H1 (cell line): ENCODE data around the gene LYZ. TPM values are rescaled to one million over a fixed set of nuclear protein-coding genes. Genes with fewer than 3 reads are reported as not detected.

Experiments used
- CTCF ChIA-PET: fragments of 300-600 bp; sonication (Branson Sonifier 250); formaldehyde crosslinking; loops from one replicate; lab custom pipeline; 2021; ENCODE audit not compliant: partially characterized antibody; lab: Charles Lee
- POLR2A ChIA-PET: fragments of 300-600 bp; sonication (Branson Sonifier 250); formaldehyde crosslinking; loops from one replicate; lab custom pipeline; 2021; ENCODE audit warnings: inconsistent platforms; ENCODE audit not compliant: partially characterized antibody; lab: Charles Lee
- DNase-seq, 2 experiments: peaks; one replicate each; pipeline versions ENCODE4 v3.0.0 to v3.0.0-alpha.2; 2010 to 2022; ENCODE audit warnings: low spot score in 2 of 2, low read depth in 1 of 2, mixed read lengths in 1 of 2
- FAIRE-seq: peaks from 2 replicates; lab custom pipeline; 2011; peaks lifted over from hg19 to GRCh38; lab: Jason Lieb, UNC
- H2AFZ ChIP-seq: 2 replicates; pipeline ENCODE4 v1.8.1; 2012; ENCODE audit warnings: low read length, inconsistent platforms
- H2AK5ac ChIP-seq: 2 replicates; pipeline ENCODE4 v1.6.1; 2013; ENCODE audit warnings: low read depth, low read length
- H2BK120ac ChIP-seq: replicated peaks from 2 replicates; pipeline ENCODE3; 2013; ENCODE audit warnings: low read depth, low read length, inconsistent platforms
- H2BK12ac ChIP-seq: 2 replicates; pipeline ENCODE4 v1.6.1; 2013; ENCODE audit warnings: low read depth, low read length
- H2BK15ac ChIP-seq: 2 replicates; pipeline ENCODE4 v1.6.1; 2013; ENCODE audit warnings: low read length
- H2BK20ac ChIP-seq: 2 replicates; pipeline ENCODE4 v1.6.1; 2013; ENCODE audit warnings: low read length
- H2BK5ac ChIP-seq: 2 replicates; pipeline ENCODE4 v1.6.1; 2013; ENCODE audit warnings: low read depth, low read length
- H3K14ac ChIP-seq: 2 replicates; pipeline ENCODE4 v1.6.1; 2013; ENCODE audit warnings: inconsistent platforms; ENCODE audit not compliant: insufficient read length
- H3K18ac ChIP-seq: 2 replicates; pipeline ENCODE4 v1.6.1; 2013; ENCODE audit warnings: low read length; ENCODE audit errors: extremely low read depth
- H3K23ac ChIP-seq: 2 replicates; pipeline ENCODE4 v1.6.1; 2013; ENCODE audit warnings: inconsistent platforms; ENCODE audit not compliant: insufficient read length
- H3K23me2 ChIP-seq: 2 replicates; pipeline ENCODE4 v1.6.1; 2013; ENCODE audit warnings: low read depth, low read length
- H3K27ac ChIP-seq: 2 replicates; pipeline ENCODE4 v1.6.1; 2011; ENCODE audit warnings: low read depth, low read length, inconsistent platforms
- H3K27me3 ChIP-seq, 4 experiments: replicated peaks in 1 of 4; 1 replicate in 1 of 4; 2 replicates in 3 of 4; pipeline versions ENCODE4 v1.6.1 to v1.8.1; 2011 to 2013; ENCODE audit warnings: low read length in 3 of 4, mild to moderate bottlenecking in 3 of 4, inconsistent platforms in 2 of 4, mixed read lengths in 2 of 4, moderate library complexity in 1 of 4; ENCODE audit not compliant: control insufficient read depth in 3 of 4, insufficient read depth in 3 of 4; ENCODE audit errors: extremely low read depth in 1 of 4
- H3K36me3 ChIP-seq, 4 experiments: 2 replicates each; pipeline versions ENCODE4 v1.6.1 to v1.8.1; 2011 to 2013; ENCODE audit warnings: mild to moderate bottlenecking in 4 of 4, low read length in 3 of 4, moderate library complexity in 2 of 4, control low read depth in 1 of 4, inconsistent platforms in 1 of 4; ENCODE audit not compliant: insufficient read depth in 4 of 4, control insufficient read depth in 2 of 4
- H3K4ac ChIP-seq: replicated peaks from 2 replicates; pipeline ENCODE3; 2013; ENCODE audit warnings: low read length, low read depth, mixed read lengths, inconsistent platforms; ENCODE audit not compliant: insufficient read length
- H3K4me1 ChIP-seq, 4 experiments: replicated peaks in 1 of 4; 1 replicate in 1 of 4; 2 replicates in 3 of 4; pipeline versions ENCODE4 v1.6.1 to v1.8.1; 2011 to 2013; ENCODE audit warnings: low read length in 3 of 4, inconsistent platforms in 2 of 4, mixed read lengths in 1 of 4; ENCODE audit not compliant: insufficient read depth in 4 of 4, control insufficient read depth in 3 of 4
- H3K4me2 ChIP-seq, 2 experiments: 2 replicates each; pipeline versions ENCODE4 v1.6.1 to v1.8.1; 2011 to 2013; ENCODE audit warnings: low read depth in 2 of 2, low read length in 2 of 2, control low read depth in 1 of 2, inconsistent platforms in 1 of 2, mild to moderate bottlenecking in 1 of 2; ENCODE audit not compliant: insufficient read depth in 1 of 2
- H3K4me3 ChIP-seq, 4 experiments: fragments of 200-600, 300-600 bp in 1 of 4; sonication (generic), shearing (Covaris generic), sonication (Bioruptor Twin) in 1 of 4; 2 replicates each; pipeline versions ENCODE4 v1.5.1 to v1.8.1; 2011 to 2016; ENCODE audit warnings: low read length in 4 of 4, low read depth in 3 of 4, control low read depth in 2 of 4, inconsistent platforms in 2 of 4, mild to moderate bottlenecking in 2 of 4, mixed read lengths in 1 of 4, moderate library complexity in 1 of 4; ENCODE audit not compliant: insufficient read depth in 2 of 4; ENCODE audit errors: extremely low read depth in 1 of 4
- H3K56ac ChIP-seq: replicated peaks from 2 replicates; pipeline ENCODE3; 2013; ENCODE audit warnings: low read depth, mild to moderate bottlenecking, mixed read lengths, low read length, inconsistent platforms; ENCODE audit not compliant: insufficient read length
- H3K79me1 ChIP-seq: 2 replicates; pipeline ENCODE4 v1.6.1; 2013; ENCODE audit warnings: low read depth, low read length, control low read depth
- H3K79me2 ChIP-seq, 2 experiments: 2 replicates each; pipeline versions ENCODE4 v1.6.1 to v1.8.1; 2012 to 2013; ENCODE audit warnings: low read length in 2 of 2, mild to moderate bottlenecking in 2 of 2, inconsistent platforms in 1 of 2; ENCODE audit not compliant: insufficient read depth in 2 of 2, control insufficient read depth in 1 of 2
- H3K9ac ChIP-seq, 4 experiments: replicated peaks in 1 of 4; 1 replicate in 1 of 4; 2 replicates in 3 of 4; pipeline versions ENCODE4 v1.6.1 to v1.8.1; 2011 to 2013; ENCODE audit warnings: low read depth in 3 of 4, low read length in 3 of 4, control low read depth in 2 of 4, mild to moderate bottlenecking in 2 of 4, moderate library complexity in 2 of 4, inconsistent platforms in 1 of 4; ENCODE audit errors: extremely low read depth in 1 of 4
- H3K9me3 ChIP-seq, 2 experiments: 2 replicates each; pipeline versions ENCODE4 v1.6.1 to v1.8.1; 2012 to 2013; ENCODE audit warnings: mild to moderate bottlenecking in 2 of 2, moderate library complexity in 2 of 2, control low read depth in 1 of 2, inconsistent platforms in 1 of 2, low read depth in 1 of 2, low read length in 1 of 2, mixed read lengths in 1 of 2; ENCODE audit not compliant: insufficient read depth in 2 of 2
- H4K20me1 ChIP-seq, 2 experiments: replicated peaks in 1 of 2; 2 replicates each; pipeline versions ENCODE3 to v1.8.1; 2011 to 2013; ENCODE audit warnings: inconsistent platforms in 2 of 2, low read length in 2 of 2, mild to moderate bottlenecking in 1 of 2; ENCODE audit not compliant: insufficient read depth in 2 of 2, control insufficient read depth in 1 of 2
- H4K5ac ChIP-seq: 2 replicates; pipeline ENCODE4 v1.6.1; 2013; ENCODE audit warnings: low read length, low read depth, mixed read lengths, inconsistent platforms; ENCODE audit not compliant: insufficient read length
- H4K8ac ChIP-seq: 2 replicates; pipeline ENCODE4 v1.8.0; 2013; ENCODE audit warnings: mild to moderate bottlenecking, moderate library complexity, low read length, inconsistent platforms; ENCODE audit not compliant: insufficient read depth; ENCODE audit errors: extremely low read depth
- H4K91ac ChIP-seq: replicated peaks from 2 replicates; pipeline ENCODE3; 2013; ENCODE audit warnings: low read length, mixed read lengths, inconsistent platforms; ENCODE audit not compliant: insufficient read length
- POLR2A ChIP-seq, 2 experiments: IDR thresholded peaks; 1 replicate in 1 of 2; 2 replicates in 1 of 2; pipeline ENCODE4 v1.6.1; 2011; ENCODE audit warnings: low read depth in 2 of 2, low read length in 2 of 2, mild to moderate bottlenecking in 2 of 2; ENCODE audit errors: control extremely low read depth in 1 of 2
- WGBS, 2 experiments: shearing (Covaris generic) in 1 of 2; methylation state at CpG; one replicate each; pipeline versions ENCODE4 v1.1.6 to v1.1.7; 2013 to 2015; ENCODE audit warnings: low lambda C conversion rate in 2 of 2, mixed read lengths in 2 of 2, inconsistent platforms in 1 of 2, low coverage in 1 of 2, missing lambda C conversion rate in 1 of 2; ENCODE audit not compliant: insufficient replicate concordance in 2 of 2, insufficient coverage in 1 of 2, insufficient read length in 1 of 2; ENCODE audit errors: extremely low coverage in 1 of 2, missing lambda C conversion rate in 1 of 2; 5-methylcytosine and 5-hydroxymethylcytosine counted together
- polyA plus RNA-seq, 7 experiments: library from polyadenylated mRNA; depleted of rRNA in 3 of 7; stranded (reverse) in 5 of 7; unstranded in 2 of 7; fragments of >200 nt in 5 of 7; fragments of 200-250 nt in 2 of 7; gene quantifications; 1 replicate in 5 of 7; 2 replicates in 1 of 7; 4 replicates in 1 of 7; pipeline versions ENCODE4 v1.2.1 to v1.2.3, GENCODE V29; 2011 to 2013; ENCODE audit warnings: missing spikeins in 2 of 7, mixed read lengths in 2 of 7
- total RNA-seq: library from RNA; stranded (reverse); fragmentation: NEBNext Ultra II Directional; extraction: Animal tissue kit (Norgen Biotek cat#: 25700); gene quantifications from 2 replicates; pipeline ENCODE4 v1.2.1, GENCODE V29; 2021

The LYZ gene
- total and polyA plus RNA-seq, 2 of the 8 experiments (the other 6 are each of a cell fraction or from before 2014, with no cell fraction given), result not detected

GRCh38 chr12:69397978-69398377 is 49.8 kb downstream of the LYZ start:
- H3K23ac ChIP-seq, result no peak overlapping the region
- H3K18ac ChIP-seq, result no peak overlapping the region
- no peak overlapping the region for H3K14ac ChIP-seq
- H2BK15ac ChIP-seq, result no peak overlapping the region
- H2AFZ ChIP-seq, result no peak overlapping the region
- H3K4me2 ChIP-seq, result no peak overlapping the region
- ChIA-PET CTCF (interaction anchor here (0.7 kb wide), 1 partner anchor 1687 kb away, joined by 3 read pairs; no protein-coding TSS in a partner anchor), POLR2A (no interaction called here)
- no peak overlapping the region for H4K5ac ChIP-seq
- no peak overlapping the region for H4K91ac ChIP-seq
- H4K20me1 ChIP-seq, result no peaks in the 10 kb centered on the region
- 89% methylated on average over 3 of the region's 3 CpGs; no CpG with 5 or more reads in 1 of the 2 experiments for WGBS, 2 experiments
- no peaks in the 10 kb centered on the region for H3K4me1 ChIP-seq
- no peaks in the 10 kb centered on the region for H3K36me3 ChIP-seq
- no peaks in the 10 kb centered on the region for H3K79me2 ChIP-seq
- no peak overlapping the region for H4K8ac ChIP-seq
- no peak overlapping the region for H3K9ac ChIP-seq
- H3K9me3 ChIP-seq, result no peaks in the 10 kb centered on the region; a peak in 1 of 4 replicates
- DNase-seq (no peak), FAIRE-seq (no peak)
- no peak overlapping the region for H2AK5ac ChIP-seq
- no peaks in the 10 kb centered on the region for H3K79me1 ChIP-seq
- H2BK120ac ChIP-seq, result no peak overlapping the region
- no peak overlapping the region for H2BK20ac ChIP-seq
- H3K27ac ChIP-seq, result no peak overlapping the region
- no peaks in the 10 kb centered on the region for H3K23me2 ChIP-seq
- H3K4ac ChIP-seq, result no peak overlapping the region
- no peak overlapping the region for H2BK12ac ChIP-seq
- no peak overlapping the region for H3K56ac ChIP-seq
- no peak overlapping the region for H2BK5ac ChIP-seq
- H3K27me3 ChIP-seq, result peaks cover 0 to 1% (median 0%) of the 10 kb centered on the region in 4 experiments; a peak in 1 of 7 replicates
- no peak overlapping the region for H3K4me3 ChIP-seq
- no peak for TF ChIP-seq POLR2A (IDR thresholded peaks at IDR 0.05; ENCODE audit: control extremely low read depth in 1 of 2, low read depth in 2 of 2, low read length in 2 of 2)
